HS-5 (cell line): ENCODE data around the gene STT3A.

Experiments
- DNase-seq: peaks from one replicate; pipeline ENCODE4 v3.0.0-alpha.2; 2012; ENCODE audit warnings: low read depth

The STT3A gene

GRCh38 chr11:125663910-125664309, 71.3 kb downstream of the STT3A start:
- no peak for DNase-seq

GRCh38 chr11:125667151-125667550, 74.5 kb downstream of the STT3A start:
- DNase-seq: no peak

GRCh38 chr11:125670172-125670571, 77.5 kb downstream of the STT3A start:
- no peak for DNase-seq

- DNase-seq: no peak
Measured at GRCh38 chr11:125671561-125671960, 78.9 kb downstream of the STT3A start.
